H1 (cell line): ENCODE measurements around the gene PHKA2. TPM values are rescaled to one million over a fixed set of nuclear protein-coding genes. Genes with fewer than 3 reads are reported as not detected.

ENCODE experiments used
- CTCF ChIA-PET: fragments of 300-600 bp; sonication (Branson Sonifier 250); formaldehyde crosslinking; loops from one replicate; lab custom pipeline; 2021; ENCODE audit not compliant: partially characterized antibody; lab: Charles Lee
- POLR2A ChIA-PET: fragments of 300-600 bp; sonication (Branson Sonifier 250); formaldehyde crosslinking; loops from one replicate; lab custom pipeline; 2021; ENCODE audit warnings: inconsistent platforms; ENCODE audit not compliant: partially characterized antibody; lab: Charles Lee
- DNase-seq, 2 experiments: peaks; one replicate each; pipeline versions ENCODE4 v3.0.0 to v3.0.0-alpha.2; 2010 to 2022; ENCODE audit warnings: low spot score in 2 of 2, low read depth in 1 of 2, mixed read lengths in 1 of 2
- FAIRE-seq: peaks from 2 replicates; lab custom pipeline; 2011; peaks lifted over from hg19 to GRCh38; lab: Jason Lieb, UNC
- H2AFZ ChIP-seq: 2 replicates; pipeline ENCODE4 v1.8.1; 2012; ENCODE audit warnings: low read length, inconsistent platforms
- H2AK5ac ChIP-seq: 2 replicates; pipeline ENCODE4 v1.6.1; 2013; ENCODE audit warnings: low read depth, low read length
- H2BK120ac ChIP-seq: replicated peaks from 2 replicates; pipeline ENCODE3; 2013; ENCODE audit warnings: low read depth, low read length, inconsistent platforms
- H2BK12ac ChIP-seq: 2 replicates; pipeline ENCODE4 v1.6.1; 2013; ENCODE audit warnings: low read depth, low read length
- H2BK15ac ChIP-seq: 2 replicates; pipeline ENCODE4 v1.6.1; 2013; ENCODE audit warnings: low read length
- H2BK20ac ChIP-seq: 2 replicates; pipeline ENCODE4 v1.6.1; 2013; ENCODE audit warnings: low read length
- H2BK5ac ChIP-seq: 2 replicates; pipeline ENCODE4 v1.6.1; 2013; ENCODE audit warnings: low read depth, low read length
- H3K14ac ChIP-seq: 2 replicates; pipeline ENCODE4 v1.6.1; 2013; ENCODE audit warnings: inconsistent platforms; ENCODE audit not compliant: insufficient read length
- H3K18ac ChIP-seq: 2 replicates; pipeline ENCODE4 v1.6.1; 2013; ENCODE audit warnings: low read length; ENCODE audit errors: extremely low read depth
- H3K23ac ChIP-seq: 2 replicates; pipeline ENCODE4 v1.6.1; 2013; ENCODE audit warnings: inconsistent platforms; ENCODE audit not compliant: insufficient read length
- H3K23me2 ChIP-seq: 2 replicates; pipeline ENCODE4 v1.6.1; 2013; ENCODE audit warnings: low read depth, low read length
- H3K27ac ChIP-seq: 2 replicates; pipeline ENCODE4 v1.6.1; 2011; ENCODE audit warnings: low read depth, low read length, inconsistent platforms
- H3K27me3 ChIP-seq, 4 experiments: replicated peaks in 1 of 4; 1 replicate in 1 of 4; 2 replicates in 3 of 4; pipeline versions ENCODE4 v1.6.1 to v1.8.1; 2011 to 2013; ENCODE audit warnings: low read length in 3 of 4, mild to moderate bottlenecking in 3 of 4, inconsistent platforms in 2 of 4, mixed read lengths in 2 of 4, moderate library complexity in 1 of 4; ENCODE audit not compliant: control insufficient read depth in 3 of 4, insufficient read depth in 3 of 4; ENCODE audit errors: extremely low read depth in 1 of 4
- H3K36me3 ChIP-seq, 4 experiments: 2 replicates each; pipeline versions ENCODE4 v1.6.1 to v1.8.1; 2011 to 2013; ENCODE audit warnings: mild to moderate bottlenecking in 4 of 4, low read length in 3 of 4, moderate library complexity in 2 of 4, control low read depth in 1 of 4, inconsistent platforms in 1 of 4; ENCODE audit not compliant: insufficient read depth in 4 of 4, control insufficient read depth in 2 of 4
- H3K4ac ChIP-seq: replicated peaks from 2 replicates; pipeline ENCODE3; 2013; ENCODE audit warnings: low read length, low read depth, mixed read lengths, inconsistent platforms; ENCODE audit not compliant: insufficient read length
- H3K4me1 ChIP-seq, 4 experiments: replicated peaks in 1 of 4; 1 replicate in 1 of 4; 2 replicates in 3 of 4; pipeline versions ENCODE4 v1.6.1 to v1.8.1; 2011 to 2013; ENCODE audit warnings: low read length in 3 of 4, inconsistent platforms in 2 of 4, mixed read lengths in 1 of 4; ENCODE audit not compliant: insufficient read depth in 4 of 4, control insufficient read depth in 3 of 4
- H3K4me2 ChIP-seq, 2 experiments: 2 replicates each; pipeline versions ENCODE4 v1.6.1 to v1.8.1; 2011 to 2013; ENCODE audit warnings: low read depth in 2 of 2, low read length in 2 of 2, control low read depth in 1 of 2, inconsistent platforms in 1 of 2, mild to moderate bottlenecking in 1 of 2; ENCODE audit not compliant: insufficient read depth in 1 of 2
- H3K4me3 ChIP-seq, 4 experiments: fragments of 200-600, 300-600 bp in 1 of 4; sonication (generic), shearing (Covaris generic), sonication (Bioruptor Twin) in 1 of 4; 2 replicates each; pipeline versions ENCODE4 v1.5.1 to v1.8.1; 2011 to 2016; ENCODE audit warnings: low read length in 4 of 4, low read depth in 3 of 4, control low read depth in 2 of 4, inconsistent platforms in 2 of 4, mild to moderate bottlenecking in 2 of 4, mixed read lengths in 1 of 4, moderate library complexity in 1 of 4; ENCODE audit not compliant: insufficient read depth in 2 of 4; ENCODE audit errors: extremely low read depth in 1 of 4
- H3K56ac ChIP-seq: replicated peaks from 2 replicates; pipeline ENCODE3; 2013; ENCODE audit warnings: low read depth, mild to moderate bottlenecking, mixed read lengths, low read length, inconsistent platforms; ENCODE audit not compliant: insufficient read length
- H3K79me1 ChIP-seq: 2 replicates; pipeline ENCODE4 v1.6.1; 2013; ENCODE audit warnings: low read depth, low read length, control low read depth
- H3K79me2 ChIP-seq, 2 experiments: 2 replicates each; pipeline versions ENCODE4 v1.6.1 to v1.8.1; 2012 to 2013; ENCODE audit warnings: low read length in 2 of 2, mild to moderate bottlenecking in 2 of 2, inconsistent platforms in 1 of 2; ENCODE audit not compliant: insufficient read depth in 2 of 2, control insufficient read depth in 1 of 2
- H3K9ac ChIP-seq, 4 experiments: replicated peaks in 1 of 4; 1 replicate in 1 of 4; 2 replicates in 3 of 4; pipeline versions ENCODE4 v1.6.1 to v1.8.1; 2011 to 2013; ENCODE audit warnings: low read depth in 3 of 4, low read length in 3 of 4, control low read depth in 2 of 4, mild to moderate bottlenecking in 2 of 4, moderate library complexity in 2 of 4, inconsistent platforms in 1 of 4; ENCODE audit errors: extremely low read depth in 1 of 4
- H3K9me3 ChIP-seq, 2 experiments: 2 replicates each; pipeline versions ENCODE4 v1.6.1 to v1.8.1; 2012 to 2013; ENCODE audit warnings: mild to moderate bottlenecking in 2 of 2, moderate library complexity in 2 of 2, control low read depth in 1 of 2, inconsistent platforms in 1 of 2, low read depth in 1 of 2, low read length in 1 of 2, mixed read lengths in 1 of 2; ENCODE audit not compliant: insufficient read depth in 2 of 2
- H4K20me1 ChIP-seq, 2 experiments: replicated peaks in 1 of 2; 2 replicates each; pipeline versions ENCODE3 to v1.8.1; 2011 to 2013; ENCODE audit warnings: inconsistent platforms in 2 of 2, low read length in 2 of 2, mild to moderate bottlenecking in 1 of 2; ENCODE audit not compliant: insufficient read depth in 2 of 2, control insufficient read depth in 1 of 2
- H4K5ac ChIP-seq: 2 replicates; pipeline ENCODE4 v1.6.1; 2013; ENCODE audit warnings: low read length, low read depth, mixed read lengths, inconsistent platforms; ENCODE audit not compliant: insufficient read length
- H4K8ac ChIP-seq: 2 replicates; pipeline ENCODE4 v1.8.0; 2013; ENCODE audit warnings: mild to moderate bottlenecking, moderate library complexity, low read length, inconsistent platforms; ENCODE audit not compliant: insufficient read depth; ENCODE audit errors: extremely low read depth
- H4K91ac ChIP-seq: replicated peaks from 2 replicates; pipeline ENCODE3; 2013; ENCODE audit warnings: low read length, mixed read lengths, inconsistent platforms; ENCODE audit not compliant: insufficient read length
- ATF2 ChIP-seq: IDR thresholded peaks from 2 replicates; pipeline ENCODE4 v1.6.1; 2012; ENCODE audit warnings: low read length, inconsistent platforms
- CEBPB ChIP-seq: IDR thresholded peaks from 2 replicates; pipeline ENCODE4 v1.6.1; 2012; ENCODE audit warnings: low read depth, low read length
- EGR1 ChIP-seq: IDR thresholded peaks from 2 replicates; pipeline ENCODE4 v1.6.1; 2011; ENCODE audit warnings: low read depth, low read length, borderline replicate concordance
- EP300 ChIP-seq, 2 experiments: IDR thresholded peaks; 1 replicate in 1 of 2; 2 replicates in 1 of 2; pipeline ENCODE4 v1.6.1; 2011 to 2012; ENCODE audit warnings: low read depth in 2 of 2, low read length in 2 of 2, mild to moderate bottlenecking in 2 of 2, borderline replicate concordance in 1 of 2, inconsistent platforms in 1 of 2, moderate library complexity in 1 of 2
- KDM1A ChIP-seq: fragments of 200-600, 300-600 bp; sonication (generic); IDR thresholded peaks from 2 replicates; pipeline ENCODE4 v1.7.1; 2016; ENCODE audit warnings: mild to moderate bottlenecking, low read length, borderline replicate concordance
- PHF8 ChIP-seq: fragments of 200-600 bp; sonication (generic); conservative IDR thresholded peaks from 2 replicates; pipeline ENCODE4 v1.7.1; 2012; ENCODE audit warnings: low read depth, mild to moderate bottlenecking, inconsistent platforms, low read length, moderate library complexity
- WGBS, 2 experiments: shearing (Covaris generic) in 1 of 2; methylation state at CpG; one replicate each; pipeline versions ENCODE4 v1.1.6 to v1.1.7; 2013 to 2015; ENCODE audit warnings: low lambda C conversion rate in 2 of 2, mixed read lengths in 2 of 2, inconsistent platforms in 1 of 2, low coverage in 1 of 2, missing lambda C conversion rate in 1 of 2; ENCODE audit not compliant: insufficient replicate concordance in 2 of 2, insufficient coverage in 1 of 2, insufficient read length in 1 of 2; ENCODE audit errors: extremely low coverage in 1 of 2, missing lambda C conversion rate in 1 of 2; 5-methylcytosine and 5-hydroxymethylcytosine counted together
- polyA plus RNA-seq, 7 experiments: library from polyadenylated mRNA; depleted of rRNA in 3 of 7; stranded (reverse) in 5 of 7; unstranded in 2 of 7; fragments of >200 nt in 5 of 7; fragments of 200-250 nt in 2 of 7; gene quantifications; 1 replicate in 5 of 7; 2 replicates in 1 of 7; 4 replicates in 1 of 7; pipeline versions ENCODE4 v1.2.1 to v1.2.3, GENCODE V29; 2011 to 2013; ENCODE audit warnings: missing spikeins in 2 of 7, mixed read lengths in 2 of 7
- total RNA-seq: library from RNA; stranded (reverse); fragmentation: NEBNext Ultra II Directional; extraction: Animal tissue kit (Norgen Biotek cat#: 25700); gene quantifications from 2 replicates; pipeline ENCODE4 v1.2.1, GENCODE V29; 2021

PHKA2 gene
- total and polyA plus RNA-seq, 2 of the 8 experiments (the other 6 are each of a cell fraction or from before 2014, with no cell fraction given) = 28.1 to 35.8 TPM

GRCh38 chrX:18956303-18957032 is 27.4 kb downstream of the PHKA2 start:
- H3K4me1 ChIP-seq = no peaks in the 10 kb centered on the region
- no peak for DNase-seq
- no peak overlapping the region for H2BK12ac ChIP-seq
- H3K18ac ChIP-seq = no peak overlapping the region
- no peak overlapping the region for H4K91ac ChIP-seq
- H3K23ac ChIP-seq = no peak overlapping the region
- 93% methylated on average over 7 of the region's 7 CpGs; no CpG with 5 or more reads in 1 of the 2 experiments for WGBS, 2 experiments
- H2AK5ac ChIP-seq = no peak overlapping the region
- no peak overlapping the region for H3K27ac ChIP-seq
- no peak overlapping the region for H2AFZ ChIP-seq
- no peak overlapping the region for H3K4ac ChIP-seq
- no peak overlapping the region for H2BK120ac ChIP-seq
- no peak overlapping the region for H3K4me3 ChIP-seq
- no peaks in the 10 kb centered on the region for H3K79me2 ChIP-seq
- H3K23me2 ChIP-seq = no peaks in the 10 kb centered on the region; the same call in 1 of the 2 replicates
- no peaks in the 10 kb centered on the region; a peak in 1 of 8 replicates for H3K36me3 ChIP-seq
- H4K20me1 ChIP-seq = no peaks in the 10 kb centered on the region
- H3K9ac ChIP-seq = no peak overlapping the region
- H4K8ac ChIP-seq = no peak overlapping the region
- H2BK15ac ChIP-seq = no peak overlapping the region
- no peak overlapping the region for H2BK20ac ChIP-seq
- no peak overlapping the region for H3K4me2 ChIP-seq
- FAIRE-seq = no peak
- TF ChIP-seq KDM1A (no peak), EGR1 (no peak), PHF8 (no peak), CEBPB (no peak), ATF2 (no peak), EP300 (IDR thresholded peaks at IDR 0.05; ENCODE audit: borderline replicate concordance in 1 of 2, low read depth in 2 of 2, low read length in 2 of 2) (no peak)
- CTCF ChIA-PET = no interaction called here
- H3K9me3 ChIP-seq = no peaks in the 10 kb centered on the region
- H2BK5ac ChIP-seq = no peak overlapping the region
- H3K14ac ChIP-seq = no peak overlapping the region
- H3K56ac ChIP-seq = no peak overlapping the region
- H4K5ac ChIP-seq = no peak overlapping the region
- POLR2A ChIA-PET = no interaction called here
- H3K27me3 ChIP-seq = no peaks in the 10 kb centered on the region
- no peaks in the 10 kb centered on the region for H3K79me1 ChIP-seq
